CMK (cell line): Measurements from ENCODE around the gene TCEANC2.

Experiments
- DNase-seq: peaks from one replicate; pipeline ENCODE4 v3.0.0-alpha.2; 2010; ENCODE audit warnings: low read depth

The TCEANC2 gene

DNA sequence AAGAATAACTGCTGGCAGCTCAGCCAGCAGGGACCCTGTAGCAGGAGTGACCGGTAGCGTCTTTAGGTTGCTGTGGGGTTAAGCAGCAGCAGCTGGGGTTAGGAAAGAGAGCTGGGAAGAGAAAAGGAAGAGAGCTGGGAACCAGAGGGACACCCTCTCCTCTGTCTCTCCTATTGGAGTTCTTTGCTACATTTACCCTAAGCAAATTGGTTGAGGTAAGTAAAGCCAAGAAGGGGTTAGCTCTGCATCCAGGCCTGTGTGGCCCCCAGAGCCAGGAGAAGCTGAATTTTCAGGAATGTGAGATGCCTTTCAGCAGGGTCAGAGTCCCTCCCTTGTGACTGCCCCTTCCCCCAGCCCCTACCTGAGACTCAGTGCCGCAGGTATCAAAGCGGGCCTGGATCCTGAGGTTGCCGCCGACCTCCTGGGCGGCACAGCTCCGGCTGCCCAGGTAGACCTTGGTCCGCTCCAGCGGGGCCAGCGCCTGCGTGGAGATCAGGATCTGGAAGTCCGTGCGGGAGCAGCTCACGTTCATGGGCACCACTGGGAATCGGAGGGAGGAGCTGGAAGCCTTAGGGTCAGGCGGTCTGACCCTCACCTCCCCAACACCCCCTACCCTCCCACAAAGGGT, 83.0 kb downstream of the TCEANC2 start:
- no peak for DNase-seq

DNA sequence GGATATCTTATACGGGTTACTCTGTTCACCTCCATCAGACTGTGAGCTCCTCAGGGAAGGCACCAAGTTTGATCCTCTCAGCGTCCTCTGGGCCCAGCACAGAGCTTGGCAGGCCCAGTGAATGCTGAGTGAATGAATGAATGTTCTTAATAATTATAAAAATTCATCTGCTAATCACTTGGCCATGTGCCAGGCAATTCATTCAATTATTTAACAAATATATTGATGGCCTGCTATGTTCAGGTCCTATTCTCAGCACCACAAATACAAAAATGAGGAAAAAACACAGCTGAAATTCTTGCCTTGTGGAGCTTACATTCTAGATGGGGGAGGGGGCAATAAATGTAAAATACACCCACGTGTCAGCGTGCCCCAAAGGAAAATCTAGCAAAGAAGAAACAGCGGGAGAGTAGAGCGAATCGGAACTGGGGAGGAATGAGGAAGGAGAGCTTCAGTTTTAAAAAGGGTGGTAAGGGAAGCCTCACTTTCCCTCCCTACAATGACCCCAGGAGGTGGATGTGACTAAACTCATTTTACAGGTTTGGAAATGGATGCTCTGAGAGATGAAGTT, 83.6 kb downstream of the TCEANC2 start:
- DNase-seq: no peak

DNA sequence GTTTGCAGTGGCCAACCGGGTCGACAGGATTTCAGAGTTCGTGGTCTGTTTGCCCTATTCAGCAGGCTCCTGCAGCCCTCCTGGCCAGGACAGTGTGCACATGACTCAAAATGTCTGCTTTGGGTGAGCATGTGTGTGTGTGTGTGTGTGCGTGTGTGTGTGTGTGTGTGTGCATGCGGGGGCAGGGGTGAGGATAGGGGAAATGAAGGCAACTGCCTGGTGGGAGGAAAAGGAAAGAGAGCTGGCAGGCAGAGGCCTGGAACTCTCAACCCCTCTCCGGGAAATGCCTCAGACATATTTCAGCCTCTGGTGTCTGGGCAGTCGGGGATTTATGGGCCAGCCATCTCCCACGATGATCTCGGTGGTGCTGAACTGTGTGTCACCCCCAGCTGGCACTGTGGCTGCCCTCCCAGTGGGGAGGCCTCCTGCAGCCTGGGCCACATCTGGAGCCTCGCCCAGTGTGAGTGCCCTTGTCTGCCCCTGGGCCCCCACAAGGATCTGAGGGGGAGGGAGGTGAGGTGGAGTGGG, 84.2 kb downstream of the TCEANC2 start:
- no peak for DNase-seq

DNA sequence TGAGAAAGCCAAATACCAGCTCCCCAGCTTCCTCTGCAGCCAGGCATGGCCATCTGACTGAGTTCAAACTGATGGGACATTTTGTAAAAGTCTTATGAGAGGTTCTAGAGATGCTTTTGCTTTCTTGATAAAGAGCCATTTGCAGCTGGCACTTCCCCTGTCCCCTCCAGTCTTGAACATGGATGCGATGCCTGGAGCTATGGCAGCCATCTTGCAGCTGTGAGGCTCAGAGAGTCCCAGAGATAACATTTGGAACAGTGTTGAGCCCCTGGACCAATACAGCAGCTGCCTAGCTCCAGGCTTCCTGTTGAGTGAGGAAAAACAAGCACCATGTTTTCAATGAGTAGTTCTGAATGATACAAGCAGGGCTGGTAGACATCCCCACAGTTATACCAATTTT, 85.6 kb downstream of the TCEANC2 start:
- DNase-seq: no peak

DNA sequence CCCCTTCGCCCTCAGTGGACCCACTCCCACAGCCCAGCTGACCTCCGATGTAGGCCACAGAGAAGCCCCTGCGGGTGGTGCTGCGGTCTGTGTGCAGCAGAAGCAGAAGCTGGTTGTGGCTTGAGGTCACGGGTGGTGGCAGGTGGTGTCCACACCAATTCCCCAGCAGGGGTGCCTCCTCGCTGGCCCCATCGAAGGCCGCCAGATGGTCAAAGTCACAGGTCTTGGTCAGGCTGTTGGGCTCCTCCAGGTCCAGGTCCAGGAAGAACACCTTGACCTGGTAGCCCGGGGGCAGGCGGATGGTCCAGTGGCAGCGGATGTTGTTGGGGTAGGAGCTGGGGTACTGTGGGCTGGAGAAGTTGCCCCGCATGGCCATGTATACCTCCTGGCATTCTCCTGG, 86.3 kb downstream of the TCEANC2 start:
- no peak for DNase-seq

DNA sequence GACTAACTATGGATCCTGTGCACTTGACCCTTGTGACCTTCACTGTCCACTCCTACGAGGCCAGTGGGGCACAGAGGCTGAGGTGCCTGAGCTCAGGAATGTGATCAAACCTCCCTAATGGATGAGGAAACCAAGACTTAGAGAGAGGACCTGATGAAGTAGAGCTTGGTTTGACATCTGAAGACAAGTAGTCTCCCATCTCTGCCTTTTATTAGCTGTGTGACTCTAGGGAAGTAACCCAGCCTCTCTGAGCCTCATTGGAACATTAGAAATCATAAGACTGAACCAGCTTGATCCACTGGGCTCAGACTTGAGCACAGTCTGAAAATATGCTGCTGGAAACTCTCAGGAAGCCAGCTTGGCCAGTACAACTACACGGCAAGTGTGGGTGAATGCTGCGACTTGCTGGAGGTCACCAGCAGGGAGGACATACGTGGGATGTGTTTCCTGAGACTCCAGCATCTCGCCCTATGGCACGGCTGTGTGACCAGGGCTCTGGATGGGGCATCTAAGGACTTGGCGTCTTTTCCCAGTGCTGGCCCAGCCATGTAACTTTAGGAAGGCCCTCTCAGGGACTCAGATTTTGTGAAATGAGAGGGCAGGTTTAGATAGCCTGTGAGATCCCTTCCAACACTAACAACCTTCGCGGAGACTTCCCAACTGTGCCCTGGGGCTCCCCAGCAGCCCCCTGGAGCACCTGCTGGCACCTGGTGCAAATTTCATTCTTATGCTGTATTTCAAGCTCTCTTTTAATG, 88.9 kb downstream of the TCEANC2 start:
- no peak for DNase-seq

DNA sequence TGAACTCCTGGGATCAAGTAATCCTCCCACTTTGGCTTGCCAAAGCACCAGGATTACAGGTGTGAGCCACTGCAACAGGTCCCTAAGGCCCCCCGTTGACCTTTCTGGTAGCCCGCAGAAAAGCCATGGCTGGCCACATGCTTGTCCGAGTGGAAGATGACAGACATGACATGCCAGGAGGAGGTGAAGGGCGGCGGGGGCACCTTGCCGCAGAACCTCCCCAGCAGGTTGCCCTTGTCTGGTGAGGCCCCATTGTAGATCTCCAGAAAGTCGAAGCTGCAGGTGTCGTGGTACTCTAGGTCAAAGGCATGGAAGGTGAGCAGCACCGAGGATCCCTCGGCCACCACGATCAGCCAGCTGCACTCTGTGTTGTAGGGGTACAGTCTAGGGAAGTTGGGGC, 91.0 kb downstream of the TCEANC2 start:
- DNase-seq: no peak

DNA sequence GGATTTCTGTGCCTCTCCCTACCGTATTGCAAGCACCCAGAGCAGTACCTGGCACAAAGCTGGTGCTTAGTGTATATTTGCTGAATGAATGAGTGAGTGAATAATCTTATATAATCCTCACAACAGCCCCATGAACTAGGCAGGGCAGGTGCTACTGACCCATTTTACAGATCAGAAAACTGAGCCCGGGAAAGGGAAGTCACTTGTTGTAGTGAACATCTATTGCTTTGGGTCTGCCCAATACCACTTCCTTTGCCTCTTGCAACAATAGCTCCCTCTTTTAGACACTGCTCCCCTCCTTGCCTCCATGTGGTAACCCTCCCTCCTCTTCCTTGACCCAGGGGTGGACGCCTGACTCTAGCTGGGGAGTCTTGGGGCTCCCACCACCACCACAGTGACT, 96.3 kb downstream of the TCEANC2 start:
- no peak for DNase-seq

DNA sequence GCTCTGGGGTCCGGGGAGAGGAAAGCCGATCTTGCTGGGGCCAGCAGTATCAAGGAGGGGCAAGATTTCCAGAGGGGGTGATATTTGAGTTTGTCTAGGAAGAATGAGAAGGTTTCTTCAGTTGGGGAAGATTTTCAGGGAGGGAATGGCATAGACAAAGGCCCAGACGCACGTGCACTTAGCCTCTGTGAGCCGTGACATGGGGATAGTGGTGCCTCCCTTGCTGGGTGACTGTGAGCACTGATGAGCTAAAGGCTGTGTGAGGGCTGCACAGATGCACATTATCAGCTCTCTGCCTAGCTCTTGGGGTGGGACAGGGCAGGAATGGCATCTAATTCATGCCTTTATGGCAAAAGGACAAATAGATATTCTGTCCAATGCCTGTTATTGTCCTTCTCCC, 97.6 kb downstream of the TCEANC2 start:
- no peak for DNase-seq

DNA sequence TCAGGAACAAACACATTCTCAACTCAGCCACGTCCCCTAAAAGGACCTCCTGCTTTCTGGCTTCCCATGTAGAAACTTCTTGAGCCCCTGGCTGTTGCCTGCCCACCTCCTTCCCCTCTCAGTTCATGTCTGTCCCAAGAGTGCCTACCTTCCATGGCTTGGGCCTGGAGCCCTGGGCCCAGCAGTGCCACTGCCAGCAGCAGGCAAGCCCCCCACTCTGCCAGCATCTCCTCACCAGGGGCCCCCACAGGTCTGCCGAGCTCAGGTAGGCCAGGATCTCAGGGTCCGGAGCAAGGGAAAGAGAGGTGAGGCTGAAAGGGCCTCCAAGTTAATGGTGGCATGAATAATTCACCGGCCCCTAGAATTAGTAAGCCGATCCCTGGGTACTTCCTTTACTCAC, 99.3 kb downstream of the TCEANC2 start, which contains the start of gene CDCP2:
CDCP2 (minus strand) TSS at position 305 of the 400 bp plus-strand sequence; CDS start at position 227, 78 bp downstream.
- DNase-seq: no peak

DNA sequence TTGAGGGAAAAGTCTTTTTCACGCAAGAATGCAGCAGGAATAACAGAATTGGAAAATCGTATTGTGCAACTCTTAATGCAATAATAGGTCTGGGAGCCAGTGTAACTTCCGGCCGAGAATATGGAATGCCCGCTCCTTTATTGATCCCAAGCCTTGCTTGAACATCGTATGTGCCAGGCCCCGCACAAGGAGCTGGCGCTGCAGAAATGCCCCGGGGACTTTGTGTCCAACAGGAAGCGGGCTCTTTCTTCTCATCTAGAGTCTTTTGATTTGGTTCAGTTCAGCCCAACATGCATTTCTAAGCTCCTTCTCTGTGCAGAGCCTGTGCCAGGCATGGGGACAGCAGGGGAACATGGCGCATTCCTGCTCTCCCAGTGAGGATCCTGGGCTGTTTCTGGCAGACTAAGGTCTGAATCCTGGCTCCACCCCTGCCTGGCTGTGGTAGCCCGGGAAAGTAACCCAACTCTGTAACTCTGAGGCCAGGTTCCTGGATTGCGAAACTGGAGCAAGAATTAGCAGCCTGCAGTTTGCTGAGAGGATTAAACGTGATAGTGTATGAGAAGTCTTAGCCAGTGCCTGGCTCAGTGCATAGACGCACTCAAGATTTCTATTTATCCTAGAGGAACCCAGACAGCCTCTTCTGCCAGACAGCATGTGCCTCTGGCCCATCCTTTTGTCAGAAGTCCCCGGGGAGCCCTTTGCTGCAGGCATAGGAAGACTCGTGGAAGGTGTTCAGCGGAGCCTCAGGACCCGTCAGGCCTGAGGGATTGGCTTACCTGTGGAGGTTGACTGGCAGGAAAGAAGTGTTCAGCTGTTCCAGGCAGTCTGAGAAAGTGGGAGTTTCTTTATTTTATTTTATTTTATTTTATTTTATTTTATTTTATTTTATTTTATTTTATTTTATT, 100.4 kb downstream of the TCEANC2 start:
- no peak for DNase-seq
